HEK293T (cell line): ENCODE measurements around the gene KLF6.

Source experiments
- BHLHE40 ChIP-seq: fragments of 450-650 bp; IDR thresholded peaks from 2 replicates; pipeline ENCODE4 v1.6.1; 2016; ENCODE audit warnings: mild to moderate bottlenecking, moderate library complexity, borderline replicate concordance
- LEF1 ChIP-seq: fragments of 450-650 bp; IDR thresholded peaks from 2 replicates; pipeline ENCODE4 v1.6.1; 2017; ENCODE audit warnings: mild to moderate bottlenecking, borderline replicate concordance
- TARDBP ChIP-seq: fragments of 450-650 bp; IDR thresholded peaks from 2 replicates; pipeline ENCODE4 v1.6.1; 2016

DNA sequence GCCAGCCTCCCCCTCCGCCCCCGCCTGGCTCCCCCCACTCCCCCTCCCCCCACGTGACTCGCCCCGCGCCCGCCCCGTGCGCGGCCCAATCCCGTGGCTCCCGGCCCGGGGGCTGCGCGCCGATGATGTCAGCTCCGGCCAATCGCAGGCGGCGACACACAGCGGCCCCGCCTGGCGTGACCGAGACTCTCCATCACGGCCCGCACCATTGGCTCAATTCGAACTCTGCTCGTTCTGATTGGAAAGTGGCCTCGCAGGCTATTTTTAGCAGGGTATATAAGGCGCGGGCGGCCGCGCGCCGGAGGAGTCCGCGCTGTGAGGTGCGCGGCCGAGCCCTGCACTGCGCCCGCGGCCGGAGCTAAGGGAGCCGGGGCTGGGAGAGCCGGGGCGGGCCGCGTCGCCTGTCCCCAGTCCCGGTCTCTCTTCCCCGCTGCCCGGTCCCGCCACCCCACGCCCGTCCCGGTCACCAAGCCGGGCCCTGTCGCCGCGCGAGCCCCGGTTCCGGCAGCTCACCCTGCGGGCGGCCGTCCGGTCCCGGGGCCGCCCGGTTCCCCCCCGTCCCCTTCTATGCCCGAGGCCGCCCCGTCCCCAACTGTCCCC, 342 bp upstream of the KLF6 start:
- TF ChIP-seq BHLHE40 = no peak
- no peak for TF ChIP-seq LEF1
- TF ChIP-seq TARDBP = no peak
